Endothelial cell of umbilical vein (primary cell): Measurements from ENCODE around the gene ARMS2.

Experiments
- EZH2 ChIP-seq: IDR thresholded peaks from 2 replicates; pipeline ENCODE4 v1.6.1; 2012; ENCODE audit warnings: borderline replicate concordance, low read depth, mild to moderate bottlenecking, moderate library complexity, low read length, inconsistent platforms; ENCODE audit not compliant: severe bottlenecking
- JUN ChIP-seq: IDR thresholded peaks from 2 replicates; pipeline ENCODE4 v1.6.1; 2011; ENCODE audit warnings: borderline replicate concordance, low read depth; ENCODE audit not compliant: insufficient read length, insufficient read depth
- MYC ChIP-seq: IDR thresholded peaks from one replicate; pipeline ENCODE4 v1.6.1; 2011; ENCODE audit warnings: mild to moderate bottlenecking, low read depth, low read length
- POLR2A ChIP-seq: IDR thresholded peaks from 2 replicates; pipeline ENCODE4 v1.6.1; 2012; ENCODE audit warnings: low read depth, mild to moderate bottlenecking, control low read depth, low read length
- POLR2AphosphoS5 ChIP-seq: IDR thresholded peaks from 2 replicates; pipeline ENCODE4 v1.6.1; 2012; ENCODE audit warnings: low read depth, mild to moderate bottlenecking, control low read depth, low read length, moderate library complexity; ENCODE audit not compliant: insufficient read depth
- TF ChIP-seq, protein P1 (sequence below), 2 donors: IDR thresholded peaks; 1 replicate in 1 of 2; 2 replicates in 1 of 2; pipeline ENCODE4 v1.5.1; 2011; ENCODE audit warnings: low read length in 2 of 2, mild to moderate bottlenecking in 2 of 2, moderate library complexity in 2 of 2, control low read depth in 1 of 2, inconsistent platforms in 1 of 2, low read depth in 1 of 2; ENCODE audit not compliant: insufficient read depth in 1 of 2; ENCODE audit errors: extremely low read depth in 1 of 2
- TF ChIP-seq, protein P2 (sequence below): IDR thresholded peaks from 2 replicates; pipeline ENCODE4 v1.6.1; 2011; ENCODE audit not compliant: insufficient read depth, insufficient read length

DNA sequence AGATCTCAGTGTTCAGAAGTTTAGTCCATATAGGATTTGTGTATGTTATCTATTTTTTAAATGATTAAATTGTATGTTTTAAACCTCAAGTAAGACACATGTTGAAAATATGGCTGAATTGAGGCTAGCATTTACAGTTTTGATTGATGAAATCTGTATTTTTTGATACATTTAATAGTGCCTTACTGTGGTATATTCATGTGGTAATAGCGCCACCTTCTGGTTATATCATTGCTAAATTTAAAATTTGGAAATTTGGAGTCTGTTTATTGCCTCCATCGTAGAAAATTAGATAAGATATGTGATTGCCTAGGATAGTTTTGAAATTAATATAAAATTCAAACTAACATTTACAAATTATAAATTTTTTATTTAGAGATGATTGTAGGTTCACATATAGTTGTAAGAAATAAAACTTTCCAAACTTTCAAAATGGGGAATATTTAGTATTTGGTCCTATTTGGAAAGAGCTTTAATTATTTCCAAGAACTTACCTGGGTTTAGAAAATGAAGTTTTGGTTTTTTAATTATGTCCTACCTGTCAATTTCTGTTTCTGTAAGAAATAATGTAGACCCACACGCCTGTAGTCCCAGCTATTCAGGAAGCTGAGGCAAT, 19.1 kb upstream of the ARMS2 start:
- TF ChIP-seq, protein P1, sequence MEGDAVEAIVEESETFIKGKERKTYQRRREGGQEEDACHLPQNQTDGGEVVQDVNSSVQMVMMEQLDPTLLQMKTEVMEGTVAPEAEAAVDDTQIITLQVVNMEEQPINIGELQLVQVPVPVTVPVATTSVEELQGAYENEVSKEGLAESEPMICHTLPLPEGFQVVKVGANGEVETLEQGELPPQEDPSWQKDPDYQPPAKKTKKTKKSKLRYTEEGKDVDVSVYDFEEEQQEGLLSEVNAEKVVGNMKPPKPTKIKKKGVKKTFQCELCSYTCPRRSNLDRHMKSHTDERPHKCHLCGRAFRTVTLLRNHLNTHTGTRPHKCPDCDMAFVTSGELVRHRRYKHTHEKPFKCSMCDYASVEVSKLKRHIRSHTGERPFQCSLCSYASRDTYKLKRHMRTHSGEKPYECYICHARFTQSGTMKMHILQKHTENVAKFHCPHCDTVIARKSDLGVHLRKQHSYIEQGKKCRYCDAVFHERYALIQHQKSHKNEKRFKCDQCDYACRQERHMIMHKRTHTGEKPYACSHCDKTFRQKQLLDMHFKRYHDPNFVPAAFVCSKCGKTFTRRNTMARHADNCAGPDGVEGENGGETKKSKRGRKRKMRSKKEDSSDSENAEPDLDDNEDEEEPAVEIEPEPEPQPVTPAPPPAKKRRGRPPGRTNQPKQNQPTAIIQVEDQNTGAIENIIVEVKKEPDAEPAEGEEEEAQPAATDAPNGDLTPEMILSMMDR (IDR thresholded peaks at IDR 0.05; ENCODE audit: extremely low read depth in 1 of 2, insufficient read depth in 1 of 2, low read depth in 1 of 2, low read length in 2 of 2), result peak; percentile 8 to 23
- TF ChIP-seq, protein P2, sequence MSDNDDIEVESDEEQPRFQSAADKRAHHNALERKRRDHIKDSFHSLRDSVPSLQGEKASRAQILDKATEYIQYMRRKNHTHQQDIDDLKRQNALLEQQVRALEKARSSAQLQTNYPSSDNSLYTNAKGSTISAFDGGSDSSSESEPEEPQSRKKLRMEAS, result no peak
- TF ChIP-seq POLR2AphosphoS5, result no peak
- no peak for TF ChIP-seq EZH2
- no peak for TF ChIP-seq POLR2A
- TF ChIP-seq MYC, result no peak
- TF ChIP-seq JUN, result no peak
